ENCODE measurements around the gene IRGM.

DNA sequence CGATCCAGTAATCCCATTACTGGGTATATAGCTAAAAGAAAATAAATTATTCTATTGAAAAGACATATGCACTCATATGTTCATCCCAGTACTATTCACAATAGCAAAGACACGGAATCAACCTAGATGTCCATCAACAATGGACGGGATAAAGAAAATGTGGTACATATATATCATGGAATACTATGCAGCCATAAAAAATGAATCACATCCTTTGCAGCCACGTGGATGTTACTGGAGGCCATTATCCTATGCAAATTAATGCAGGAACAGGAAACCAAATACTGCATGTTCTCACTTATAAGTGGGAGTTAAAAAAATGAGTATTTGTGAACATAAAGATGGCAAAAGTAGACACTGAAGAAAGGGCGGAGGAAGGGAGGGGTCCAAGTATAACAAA is 16.6 kb upstream of the IRGM start:
- TF ChIP-seq, protein P1, sequence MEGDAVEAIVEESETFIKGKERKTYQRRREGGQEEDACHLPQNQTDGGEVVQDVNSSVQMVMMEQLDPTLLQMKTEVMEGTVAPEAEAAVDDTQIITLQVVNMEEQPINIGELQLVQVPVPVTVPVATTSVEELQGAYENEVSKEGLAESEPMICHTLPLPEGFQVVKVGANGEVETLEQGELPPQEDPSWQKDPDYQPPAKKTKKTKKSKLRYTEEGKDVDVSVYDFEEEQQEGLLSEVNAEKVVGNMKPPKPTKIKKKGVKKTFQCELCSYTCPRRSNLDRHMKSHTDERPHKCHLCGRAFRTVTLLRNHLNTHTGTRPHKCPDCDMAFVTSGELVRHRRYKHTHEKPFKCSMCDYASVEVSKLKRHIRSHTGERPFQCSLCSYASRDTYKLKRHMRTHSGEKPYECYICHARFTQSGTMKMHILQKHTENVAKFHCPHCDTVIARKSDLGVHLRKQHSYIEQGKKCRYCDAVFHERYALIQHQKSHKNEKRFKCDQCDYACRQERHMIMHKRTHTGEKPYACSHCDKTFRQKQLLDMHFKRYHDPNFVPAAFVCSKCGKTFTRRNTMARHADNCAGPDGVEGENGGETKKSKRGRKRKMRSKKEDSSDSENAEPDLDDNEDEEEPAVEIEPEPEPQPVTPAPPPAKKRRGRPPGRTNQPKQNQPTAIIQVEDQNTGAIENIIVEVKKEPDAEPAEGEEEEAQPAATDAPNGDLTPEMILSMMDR (IDR thresholded peaks at IDR 0.05): no peak
- no peak for TF ChIP-seq ZFX (IDR thresholded peaks at IDR 0.05; ENCODE audit: borderline replicate concordance)

Data from 22Rv1 (cell line).